NCI-H345 treated with DMSO at 0.1 percent for 48 hours (cell line): ENCODE data around the gene ATP2B3.

Experiments
- DNase-seq: peaks from one replicate; lab custom pipeline; 2025; ENCODE audit not compliant: unreplicated experiment; lab: John Stamatoyannopoulos, UW

The ATP2B3 gene

GRCh38 chrX:153631907-153632594 lies 114.6 kb downstream of the ATP2B3 start:
- DNase-seq = no peak
